ENCODE measurements around the gene MLLT3.

Gene MLLT3

DNA sequence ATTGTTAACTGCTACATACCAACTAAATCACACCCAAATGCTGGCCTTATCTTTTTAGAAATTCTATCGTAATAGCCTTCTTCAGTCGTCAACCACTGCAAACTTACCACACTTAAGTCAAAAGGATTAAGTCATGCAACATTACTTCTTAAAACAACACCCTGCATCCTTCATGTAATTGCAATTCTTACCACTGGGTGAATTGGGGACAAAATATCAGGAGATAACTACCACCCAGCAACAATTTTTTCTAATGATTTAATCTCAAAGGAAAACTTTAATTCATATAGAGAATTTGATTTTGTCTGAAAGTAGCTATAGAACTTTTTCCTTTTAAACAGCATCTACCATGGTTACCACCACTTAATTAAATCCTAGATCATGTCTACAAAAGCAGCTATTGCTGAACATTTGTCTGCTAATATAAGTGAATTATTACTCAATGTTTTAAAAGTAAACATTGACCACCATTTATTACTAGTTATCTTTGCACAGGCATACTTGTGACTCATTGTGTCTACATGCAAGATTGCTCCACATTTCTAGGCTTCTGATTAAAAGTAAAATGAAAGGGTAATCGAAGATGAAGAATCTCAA lies 10.5 kb downstream of the MLLT3 start:
- DNase-seq (ENCODE audit: low read depth) = peak; percentile 77
- no peak overlapping the region for H3K4me3 ChIP-seq (ENCODE audit: control insufficient read depth, low read depth, low read length)
- peak; percentile 56 for TF ChIP-seq CTCF (conservative IDR thresholded peaks at IDR 0.05; ENCODE audit: control insufficient read depth, insufficient read depth, low read depth, low read length)

DNA sequence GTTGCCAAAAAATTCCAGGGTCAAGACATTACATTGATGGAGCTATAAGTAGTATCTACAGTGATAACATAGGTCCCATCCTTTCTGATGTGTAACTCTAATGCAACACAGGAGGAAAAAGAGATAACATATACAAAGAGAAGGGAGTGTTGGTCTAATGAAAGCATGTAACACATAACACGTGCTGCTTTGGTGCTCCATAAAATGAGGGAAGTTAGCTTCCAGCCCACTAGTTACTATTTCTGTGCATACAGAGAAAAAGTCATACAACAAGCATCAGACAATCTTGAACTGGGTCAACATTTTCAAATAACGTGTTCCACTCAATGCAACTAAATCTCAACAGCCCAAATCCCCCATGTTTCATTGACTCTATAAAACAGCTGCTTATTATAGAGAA lies 11.7 kb downstream of the MLLT3 start:
- TF ChIP-seq CTCF (conservative IDR thresholded peaks at IDR 0.05; ENCODE audit: control insufficient read depth, insufficient read depth, low read depth, low read length) = no peak
- DNase-seq (ENCODE audit: low read depth) = no peak
- H3K4me3 ChIP-seq (ENCODE audit: control insufficient read depth, low read depth, low read length) = no peak overlapping the region

- TF ChIP-seq CTCF (conservative IDR thresholded peaks at IDR 0.05; ENCODE audit: control insufficient read depth, insufficient read depth, low read depth, low read length) = no peak
- H3K4me3 ChIP-seq (ENCODE audit: control insufficient read depth, low read depth, low read length) = no peak overlapping the region
- no peak for DNase-seq (ENCODE audit: low read depth)
Measured at GRCh38 chr9:20608582-20608981, 13.7 kb downstream of the MLLT3 start.

GRCh38 chr9:20606652-20607051 lies 15.6 kb downstream of the MLLT3 start:
- no peak for TF ChIP-seq CTCF (conservative IDR thresholded peaks at IDR 0.05; ENCODE audit: control insufficient read depth, insufficient read depth, low read depth, low read length)
- H3K4me3 ChIP-seq (ENCODE audit: control insufficient read depth, low read depth, low read length) = no peak overlapping the region
- no peak for DNase-seq (ENCODE audit: low read depth)

DNA sequence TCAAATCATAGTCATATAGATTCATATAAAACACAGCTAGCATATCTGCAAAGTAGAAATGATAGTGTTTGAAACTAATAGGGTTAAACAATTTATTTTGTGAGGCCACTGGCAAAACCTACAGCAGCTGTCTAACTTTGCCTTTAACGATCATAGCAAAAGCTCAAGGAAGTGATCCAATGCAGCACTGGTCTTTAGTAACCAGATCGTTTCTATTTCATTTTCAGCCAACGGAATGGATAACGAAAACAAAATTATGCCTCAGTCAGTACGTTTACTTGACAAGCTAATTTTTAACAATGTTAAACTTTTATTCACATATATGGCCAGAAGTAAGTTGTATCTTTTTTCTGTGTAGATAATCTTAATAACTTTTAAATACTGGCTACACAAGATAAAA lies 17.7 kb downstream of the MLLT3 start:
- peak; percentile 50 for DNase-seq (ENCODE audit: low read depth)
- H3K4me3 ChIP-seq (ENCODE audit: control insufficient read depth, low read depth, low read length) = peak overlapping the region; percentile 15
- no peak for TF ChIP-seq CTCF (conservative IDR thresholded peaks at IDR 0.05; ENCODE audit: control insufficient read depth, insufficient read depth, low read depth, low read length)

DNA sequence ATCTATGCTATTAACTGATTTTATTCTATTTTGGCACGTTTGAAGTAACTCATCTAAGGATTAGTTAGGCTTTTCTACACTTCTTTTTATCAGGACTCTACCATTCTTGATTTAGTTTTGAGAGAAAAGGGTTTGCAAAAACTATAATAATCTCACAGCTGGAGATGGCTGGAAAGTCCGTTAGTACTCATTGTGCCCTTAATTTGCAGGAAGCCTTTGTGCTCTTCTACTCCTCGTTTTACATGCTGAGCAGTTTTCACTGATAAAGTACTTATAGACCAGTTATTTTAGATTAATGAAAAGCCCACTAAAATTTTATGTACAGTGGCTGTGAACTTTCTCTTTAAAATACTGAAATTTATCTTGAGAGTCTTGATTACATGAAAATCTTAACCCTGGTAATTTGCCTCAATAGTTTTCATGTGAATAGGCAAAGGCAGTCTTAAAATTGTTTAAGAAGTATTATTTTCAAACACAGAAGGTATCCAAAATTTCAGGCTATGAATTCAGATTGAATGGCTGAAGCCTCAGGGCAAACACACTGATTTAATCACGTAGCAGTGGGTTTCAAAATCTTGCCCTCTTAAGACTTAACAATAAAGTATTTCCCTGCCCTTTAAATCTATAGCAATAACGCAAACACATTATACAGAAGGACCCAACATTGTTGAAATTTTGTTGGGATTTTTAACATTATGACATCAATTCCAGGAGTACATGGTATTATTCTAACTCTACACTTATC lies 18.6 kb downstream of the MLLT3 start:
- no peak overlapping the region for H3K4me3 ChIP-seq (ENCODE audit: control insufficient read depth, low read depth, low read length)
- DNase-seq (ENCODE audit: low read depth) = no peak
- TF ChIP-seq CTCF (conservative IDR thresholded peaks at IDR 0.05; ENCODE audit: control insufficient read depth, insufficient read depth, low read depth, low read length) = no peak

Data from fibroblast of mammary gland (primary cell).